C1 segment of cervical spinal cord (tissue), 14 donors: Measurements from ENCODE around the gene CPSF4L.
"Not testable (repeated sequence)": the region's sequence is repeated elsewhere in the genome, so short reads cannot be mapped to it uniquely, and the experiment has no call there.

Experiments used
- DNase-seq, 14 donors: peaks; one replicate each; lab custom pipeline; 2025; lab: John Stamatoyannopoulos, UW

CPSF4L gene, protein sequence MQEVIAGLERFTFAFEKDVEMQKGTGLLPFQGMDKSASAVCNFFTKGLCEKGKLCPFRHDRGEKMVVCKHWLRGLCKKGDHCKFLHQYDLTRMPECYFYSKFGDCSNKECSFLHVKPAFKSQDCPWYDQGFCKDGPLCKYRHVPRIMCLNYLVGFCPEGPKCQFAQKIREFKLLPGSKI

DNA sequence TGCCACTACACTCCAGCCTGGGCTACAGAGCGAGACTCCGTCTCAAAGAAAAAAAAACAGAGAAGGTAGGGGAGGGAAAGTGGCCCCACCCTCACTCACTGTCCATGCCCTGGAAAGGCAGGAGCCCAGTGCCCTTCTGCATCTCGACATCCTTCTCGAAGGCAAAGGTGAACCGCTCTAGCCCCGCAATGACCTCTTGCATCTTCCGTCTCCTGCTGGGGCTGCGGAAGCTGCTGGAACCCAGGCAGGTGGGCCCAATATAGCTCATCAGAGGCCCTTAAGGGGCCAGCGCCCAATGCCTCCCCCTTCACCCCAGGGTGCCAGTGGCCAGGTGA is at the start of gene CPSF4L:
TSS of gene CPSF4L (minus strand) at position 264 of the 335 bp plus-strand sequence. CDS start at position 202, 62 bp downstream.
- no peak for DNase-seq

DNA sequence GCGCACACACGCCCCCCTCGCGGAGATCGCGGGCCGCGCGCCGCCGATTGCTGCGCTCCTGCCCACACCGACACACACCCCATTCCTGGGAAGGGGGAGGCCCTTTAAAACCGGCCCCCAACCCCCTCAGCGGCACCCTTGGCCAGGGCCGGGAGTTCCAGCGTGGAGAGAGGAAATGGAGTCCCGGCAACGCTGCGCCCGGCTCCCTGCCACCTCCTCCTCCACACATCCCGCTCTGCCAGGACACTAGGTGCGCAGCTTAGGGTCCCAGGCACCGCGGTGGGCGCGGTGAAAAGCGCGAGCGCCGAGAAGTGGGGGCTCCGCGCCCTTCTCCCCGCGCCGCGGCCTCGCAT is 49.7 kb upstream of the CPSF4L start:
- no peak for DNase-seq

DNA sequence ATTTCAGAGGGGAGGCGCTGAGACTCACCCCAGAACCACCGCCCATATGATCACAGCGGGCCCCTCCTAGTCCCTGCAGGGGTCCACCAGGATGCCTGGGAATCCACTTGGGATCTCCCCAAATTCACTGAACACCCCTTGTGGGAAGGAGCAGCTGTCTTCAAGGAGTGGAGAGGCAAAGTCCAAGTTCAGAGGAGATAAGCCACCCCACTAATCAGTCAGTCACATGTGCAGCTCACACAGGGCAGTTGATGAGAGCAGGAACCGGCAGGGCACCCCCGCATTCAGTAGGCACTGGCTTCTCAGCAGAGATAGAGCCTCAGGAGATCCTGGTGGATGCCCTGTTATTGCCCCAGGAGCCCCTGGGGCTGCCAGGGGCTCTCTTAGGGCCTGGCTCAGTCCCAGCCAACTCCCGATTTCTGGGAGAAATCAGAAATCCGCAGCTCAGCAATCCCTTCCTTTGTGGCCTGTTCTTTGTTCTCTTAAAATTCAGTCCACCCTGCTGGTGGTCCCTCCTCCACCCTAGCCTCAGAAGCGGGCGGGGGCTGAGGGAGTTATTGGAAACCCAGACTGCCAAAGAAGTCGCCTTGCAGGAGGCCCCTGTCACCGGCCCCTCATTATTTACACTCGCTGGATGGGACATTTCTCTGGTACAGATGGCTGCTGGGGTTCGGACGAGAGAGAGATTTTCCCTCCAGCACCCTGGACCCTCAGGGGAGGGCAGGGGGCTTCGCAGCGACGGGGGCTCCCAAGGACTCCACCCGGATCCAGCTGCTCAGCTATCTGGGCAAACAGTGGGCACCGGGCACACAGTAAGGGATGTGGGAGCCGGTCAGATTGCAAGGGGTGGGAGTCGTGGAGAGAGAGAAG is 48.3 kb upstream of the CPSF4L start:
- peak in 4 of 14 donors; percentile 22 to 60 (median 40) for DNase-seq

DNA sequence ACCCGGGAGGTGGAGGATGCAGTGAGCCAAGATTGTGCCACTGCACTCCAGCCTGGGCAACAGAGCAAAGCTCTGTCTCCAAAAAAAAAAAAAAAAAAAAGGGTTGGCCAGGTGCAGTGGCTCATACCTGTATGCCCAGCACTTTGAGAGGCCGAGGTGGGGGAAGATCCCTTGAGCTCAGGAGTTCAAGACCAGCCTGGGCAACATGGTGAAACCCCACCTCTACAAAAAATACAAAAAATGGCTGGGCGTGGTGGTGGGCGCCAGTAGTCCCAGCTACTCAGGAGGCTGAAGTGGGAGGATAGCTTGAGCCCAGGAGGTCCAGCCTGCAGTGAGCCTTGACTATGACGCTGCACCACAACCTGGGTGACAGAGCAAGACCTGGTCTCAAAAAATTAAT is 47.3 kb upstream of the CPSF4L start:
- DNase-seq = not testable (repeated sequence)

DNA sequence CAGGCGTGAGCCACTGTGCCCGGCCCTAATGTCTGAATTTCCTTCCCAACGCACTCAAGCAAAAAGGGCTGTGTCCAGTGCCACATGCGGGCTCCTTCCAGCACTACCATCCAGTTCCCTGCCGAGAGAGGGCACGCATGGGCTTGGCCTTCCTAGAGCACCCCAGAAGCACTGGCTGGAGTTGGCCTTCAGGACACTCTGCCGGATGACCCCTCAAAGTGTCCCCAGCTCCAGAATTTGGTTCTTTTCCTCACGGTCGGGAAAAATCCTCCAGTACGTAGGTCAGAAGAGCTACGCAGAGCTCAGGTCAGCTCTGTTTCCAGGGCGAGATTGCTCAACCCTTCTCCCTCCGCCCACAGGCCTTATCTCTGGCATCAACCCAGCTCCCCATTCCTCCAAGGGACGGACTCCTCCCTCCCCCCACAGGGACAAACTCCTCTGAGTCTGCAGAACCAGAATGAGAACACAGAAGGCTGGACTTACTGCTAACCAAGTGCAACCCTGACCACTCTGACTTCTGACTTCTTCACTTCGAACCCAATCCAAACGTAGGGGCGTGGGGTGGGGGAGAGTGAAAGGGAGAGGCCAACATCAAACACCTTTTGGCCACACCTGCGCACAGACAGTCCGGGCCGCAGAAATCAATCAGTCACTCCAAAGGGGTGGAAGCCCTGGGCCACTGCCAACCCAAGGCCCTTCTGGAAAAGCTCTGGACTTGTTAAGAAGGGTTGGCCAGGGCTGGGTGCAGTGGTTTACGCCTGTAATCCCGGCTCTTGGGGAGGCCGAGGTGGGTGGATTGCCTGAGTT is 46.5 kb upstream of the CPSF4L start:
- DNase-seq = peak in 3 of 14 donors; percentile 7 to 51 (median 15)

DNA sequence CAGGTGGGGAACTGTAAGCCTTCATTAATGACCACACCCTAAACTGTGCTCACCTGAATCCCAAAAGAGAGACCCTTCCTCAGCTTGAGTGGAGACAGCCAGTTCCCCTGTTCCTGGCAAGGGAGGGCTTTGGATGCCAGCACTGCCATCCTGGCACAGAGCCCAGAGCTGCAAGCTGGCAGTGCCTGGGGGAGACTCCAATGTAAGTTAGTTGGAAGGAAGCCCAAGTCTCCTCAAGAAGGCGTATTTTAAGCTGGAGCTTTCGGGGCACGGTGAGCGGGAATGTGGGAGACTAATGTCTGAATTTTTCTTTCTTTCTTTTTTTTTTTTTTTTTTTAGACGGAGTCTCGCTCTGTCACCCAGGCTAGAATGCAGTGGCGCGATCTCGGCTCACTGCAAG is 45.5 kb upstream of the CPSF4L start:
- DNase-seq = peak in 9 of 14 donors; percentile 17 to 71 (median 45)

DNA sequence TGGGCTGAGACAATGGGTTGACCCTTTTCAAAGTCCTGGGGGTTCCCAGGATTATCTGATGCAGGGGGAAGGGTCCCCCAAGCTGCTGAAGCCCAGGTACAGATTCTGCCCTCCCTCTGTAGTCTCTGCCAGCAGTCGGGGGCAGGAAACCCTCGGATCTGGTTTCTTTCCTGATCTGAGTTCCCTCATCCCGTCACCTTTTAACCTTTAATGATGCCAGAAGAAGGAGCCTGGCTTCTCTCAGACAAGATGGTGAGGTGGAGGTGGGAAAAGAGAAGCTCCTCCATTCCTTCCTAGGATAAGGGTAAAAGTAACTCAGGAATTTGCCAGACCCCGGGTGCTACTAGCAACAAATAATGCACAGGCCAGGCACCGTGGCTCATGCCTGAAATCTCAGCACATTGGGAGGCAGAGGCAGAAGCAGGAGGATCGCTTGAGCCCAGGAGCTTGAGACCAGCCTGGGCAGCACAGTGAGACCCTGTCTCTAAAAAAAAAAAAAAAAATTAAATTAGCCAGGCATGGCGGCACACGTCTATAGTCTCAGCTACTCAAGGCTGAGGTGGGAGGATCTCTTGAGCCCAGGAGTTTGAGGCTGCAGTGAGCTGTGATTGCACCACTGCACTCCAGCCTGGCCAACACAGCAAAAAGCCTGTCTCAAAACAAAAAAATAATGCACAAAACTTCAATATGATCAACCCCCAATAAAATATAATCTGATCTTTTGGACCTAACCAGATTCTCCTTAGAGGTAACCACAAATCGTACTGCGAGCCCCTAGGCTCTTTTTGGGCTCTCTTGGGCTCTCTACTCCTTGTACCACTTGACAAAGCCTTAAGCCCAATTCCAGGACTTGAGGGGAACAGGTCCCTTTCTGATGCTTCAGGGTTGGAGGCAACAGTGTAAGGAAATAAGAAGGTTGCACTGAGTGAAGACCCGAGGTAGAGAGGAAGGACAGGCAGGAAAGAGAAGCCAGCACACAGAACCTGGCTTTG is 44.5 kb upstream of the CPSF4L start:
- no peak for DNase-seq

DNA sequence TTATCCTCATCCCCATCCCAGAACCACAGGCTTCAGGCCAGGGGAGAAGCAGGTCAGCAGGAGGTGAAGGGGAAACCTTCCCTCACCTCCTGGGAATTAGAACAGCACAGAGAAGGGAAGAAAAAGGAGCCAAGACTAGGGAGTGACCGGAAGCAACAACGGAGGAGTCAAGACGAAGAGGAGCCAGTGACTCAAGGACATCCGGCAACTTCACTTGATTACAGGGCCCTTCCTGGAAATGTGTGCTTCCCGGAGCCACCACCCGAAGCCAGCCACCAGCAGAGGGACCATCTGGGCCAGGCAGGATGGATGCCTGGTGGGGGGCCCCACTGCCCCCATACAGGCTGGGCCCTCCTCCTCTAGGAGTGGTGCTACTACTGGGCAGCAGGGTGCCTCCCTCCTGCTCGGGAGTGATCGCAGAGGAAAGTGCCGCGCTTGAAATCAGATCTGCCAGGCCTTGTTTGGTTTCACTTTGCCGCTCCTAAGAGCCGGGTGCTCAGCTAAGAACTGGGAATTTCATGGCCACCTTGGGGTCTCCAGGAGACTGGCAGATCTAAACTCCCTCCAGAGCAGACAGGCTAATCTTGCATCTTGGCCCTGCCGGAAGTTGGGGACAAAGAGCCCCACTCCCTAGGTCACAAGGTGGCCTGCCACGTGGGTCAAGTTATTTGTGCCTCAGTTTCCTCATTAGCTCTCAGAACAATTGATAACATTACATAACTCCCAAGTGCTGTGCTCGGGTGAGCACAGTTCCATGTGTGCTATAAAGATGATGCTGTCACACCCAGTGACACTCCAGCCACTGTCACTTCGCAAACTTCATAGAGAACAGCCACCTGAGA is 43.5 kb upstream of the CPSF4L start:
- DNase-seq = peak in 3 of 14 donors; percentile 23 to 83 (median 48)

DNA sequence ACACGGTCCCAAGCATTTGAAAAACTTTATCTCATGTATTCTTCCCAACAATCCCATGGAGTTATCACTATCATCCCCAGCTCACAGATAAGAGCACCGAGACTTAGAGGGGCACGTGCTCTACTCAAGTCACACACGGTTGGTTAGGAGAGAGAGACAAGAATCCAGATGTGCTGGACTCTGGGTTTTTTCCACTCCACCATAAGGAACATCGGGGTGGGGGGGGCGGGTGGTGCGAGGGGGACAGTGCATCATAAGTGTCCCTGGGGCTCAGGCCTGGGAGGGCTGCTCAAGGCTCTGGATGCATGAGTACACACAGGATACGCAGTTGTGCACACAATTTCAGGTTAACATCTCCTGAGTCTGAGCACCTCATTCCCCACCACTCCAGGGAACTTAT is 42.8 kb upstream of the CPSF4L start:
- DNase-seq = peak in 1 of 14 donors; percentile 18

DNA sequence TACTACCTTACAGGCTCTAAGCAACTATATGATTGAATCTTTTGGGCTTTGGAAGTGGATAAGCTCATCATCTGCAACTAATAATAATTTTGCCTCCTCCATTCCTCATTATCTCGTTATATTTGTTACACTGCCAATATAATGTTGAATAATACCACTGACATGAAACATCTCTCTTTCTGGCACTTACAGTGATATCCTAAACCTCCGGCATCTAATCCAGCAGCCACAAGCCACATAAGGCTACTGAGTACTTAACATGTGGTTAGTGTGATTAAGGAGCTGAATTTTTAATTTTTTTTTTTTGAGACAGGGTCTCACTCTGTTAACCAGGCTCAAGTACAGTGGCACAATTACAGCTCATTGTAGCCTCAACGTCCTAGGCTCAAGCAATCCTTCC is 40.5 kb upstream of the CPSF4L start:
- no peak for DNase-seq

DNA sequence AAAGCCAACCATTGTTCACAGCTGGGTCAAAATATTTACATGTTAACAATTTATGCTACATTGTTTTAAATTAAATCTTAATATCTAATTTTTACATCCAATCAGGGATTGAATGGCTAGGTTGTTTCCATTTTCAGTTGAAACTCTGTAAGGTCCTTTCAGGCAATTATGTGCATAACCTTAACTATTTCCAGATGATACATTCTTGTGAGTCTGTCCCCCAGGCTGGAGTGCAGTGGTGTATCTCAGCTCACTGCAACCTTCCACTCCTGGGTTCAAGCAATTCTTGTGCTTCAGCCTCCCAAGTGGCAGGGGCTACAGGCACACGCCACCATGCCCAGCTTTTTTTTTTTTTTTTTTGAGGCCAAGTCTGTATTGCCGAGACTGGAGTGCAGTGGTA is 39.7 kb upstream of the CPSF4L start:
- no peak for DNase-seq

DNA sequence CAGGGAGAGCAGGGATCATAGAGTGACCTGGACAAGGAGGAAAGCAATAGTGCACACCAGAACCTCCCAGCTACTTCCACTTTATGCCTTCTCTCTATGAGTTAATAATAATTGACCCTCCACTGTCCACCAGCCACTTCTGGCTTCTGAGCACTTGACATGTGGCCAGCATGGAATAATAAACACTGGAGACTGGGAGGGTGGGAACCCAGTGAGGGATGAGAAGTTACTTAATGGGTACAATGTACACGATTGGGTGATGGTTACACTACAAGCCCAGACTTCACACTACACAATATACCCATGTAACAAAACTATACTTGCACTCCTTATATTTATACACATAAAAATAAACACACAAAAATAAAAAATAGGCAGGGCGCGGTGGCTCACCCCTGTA is 38.7 kb upstream of the CPSF4L start:
- no peak for DNase-seq

DNA sequence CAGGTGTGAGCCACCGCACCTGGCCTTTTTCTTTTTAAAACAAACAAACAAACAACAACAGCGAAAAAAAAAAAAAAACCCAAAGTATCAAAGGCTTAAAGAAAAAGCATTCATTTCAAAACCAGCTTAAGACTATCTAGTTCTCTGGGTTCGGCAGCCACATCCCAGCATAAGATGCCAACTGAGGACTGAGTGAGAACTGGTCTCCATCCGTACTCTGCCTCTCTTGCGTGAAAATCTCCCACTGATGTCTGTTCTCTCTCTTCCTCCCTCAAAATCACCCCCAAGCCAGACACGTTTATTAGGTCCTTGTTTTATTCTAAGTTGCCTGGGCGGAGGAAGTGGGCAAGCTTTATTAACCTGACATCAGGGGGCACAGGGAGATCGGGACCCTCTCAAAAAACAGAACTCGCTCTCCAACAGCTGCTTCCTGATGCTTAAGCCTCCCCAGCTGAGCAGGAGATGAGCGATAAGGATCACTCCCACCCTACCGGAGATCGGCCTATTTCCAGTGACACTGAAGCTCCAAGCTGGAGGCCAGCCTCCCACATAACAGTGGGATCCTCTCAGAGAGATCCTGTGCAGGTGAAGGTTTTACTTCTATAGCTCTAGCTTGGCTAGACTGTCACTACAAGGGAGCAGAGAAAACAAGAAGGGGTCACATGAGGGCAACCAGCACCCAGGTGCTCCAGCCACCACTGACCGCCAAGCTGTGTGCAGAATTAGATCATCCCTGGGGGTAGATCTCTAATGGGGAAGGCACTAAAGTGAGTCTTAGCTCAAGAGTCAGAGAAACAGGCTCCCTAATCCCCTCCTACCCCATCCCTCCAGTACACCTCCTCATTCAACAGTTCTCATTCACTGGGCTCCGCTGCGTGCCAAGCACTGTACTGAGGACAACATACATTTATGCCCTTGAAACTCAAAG is 36.5 kb upstream of the CPSF4L start:
- DNase-seq = peak in 1 of 14 donors; percentile 8

DNA sequence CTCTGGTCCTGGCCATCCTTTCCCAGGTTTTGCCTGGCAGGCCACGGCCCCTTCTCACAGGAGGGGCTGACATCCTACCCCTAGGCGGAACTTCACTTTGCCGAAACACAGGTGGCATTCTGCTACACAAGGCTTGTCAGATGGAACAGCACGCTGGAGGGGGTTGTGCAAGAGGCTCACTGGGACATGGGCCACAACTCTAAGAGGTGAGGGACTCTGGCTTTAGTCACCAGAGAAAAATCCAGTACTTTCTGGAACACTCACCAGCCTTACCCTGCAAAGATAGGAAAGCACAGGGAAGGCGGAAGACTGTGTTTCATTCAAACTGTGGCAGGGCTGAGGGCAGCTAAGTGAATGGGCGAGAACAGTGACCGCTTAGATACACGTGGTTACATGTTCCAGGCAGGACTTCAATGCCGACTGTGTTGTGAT is 31.8 kb upstream of the CPSF4L start:
- peak in 7 of 14 donors; percentile 13 to 67 (median 21) for DNase-seq

DNA sequence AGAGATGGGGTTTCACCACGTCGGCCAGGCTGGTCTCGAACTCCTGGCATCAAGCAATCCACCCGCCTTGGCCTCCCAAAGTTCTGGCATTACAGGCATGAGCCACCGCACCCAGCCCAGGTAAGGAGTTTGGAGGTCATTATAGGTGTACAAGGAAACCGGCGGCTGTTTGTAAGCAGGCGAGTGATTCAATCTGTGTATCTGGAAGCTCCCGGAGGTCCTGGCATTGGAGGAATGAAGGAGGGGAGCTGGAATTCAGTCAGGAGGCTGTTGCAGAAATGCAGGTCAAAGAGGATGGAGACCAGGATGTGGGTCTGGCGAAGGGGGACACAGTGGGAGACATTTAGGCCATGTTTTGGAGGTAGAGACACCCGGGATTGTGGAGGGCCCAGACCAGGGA is 31.4 kb upstream of the CPSF4L start:
- DNase-seq = peak in 1 of 14 donors; percentile 31

DNA sequence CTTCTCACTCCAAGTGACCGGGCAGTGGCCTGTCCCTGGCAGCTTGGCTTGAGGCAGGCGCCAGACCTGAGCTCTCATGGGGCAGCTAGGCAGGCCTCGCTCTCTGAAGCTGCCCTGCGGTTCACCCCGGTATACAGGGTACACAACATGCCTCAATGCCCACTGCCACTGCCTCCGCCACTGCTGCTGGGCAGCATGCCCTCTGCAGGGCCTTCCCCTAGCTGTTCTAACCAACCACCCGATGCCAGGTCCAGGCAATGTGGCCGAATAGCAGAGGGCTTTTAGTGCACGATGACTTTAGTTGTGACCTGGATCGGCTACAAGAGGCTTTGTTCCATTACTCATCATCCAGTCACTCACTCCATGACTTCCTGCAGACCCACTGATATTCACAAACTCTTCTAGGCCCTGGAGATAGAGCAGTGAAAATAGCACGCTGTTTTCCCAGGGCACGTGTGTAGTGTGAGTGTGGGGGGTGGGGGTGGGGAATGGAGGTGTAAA is 30.4 kb upstream of the CPSF4L start:
- DNase-seq = peak in 8 of 14 donors; percentile 20 to 76 (median 32)

DNA sequence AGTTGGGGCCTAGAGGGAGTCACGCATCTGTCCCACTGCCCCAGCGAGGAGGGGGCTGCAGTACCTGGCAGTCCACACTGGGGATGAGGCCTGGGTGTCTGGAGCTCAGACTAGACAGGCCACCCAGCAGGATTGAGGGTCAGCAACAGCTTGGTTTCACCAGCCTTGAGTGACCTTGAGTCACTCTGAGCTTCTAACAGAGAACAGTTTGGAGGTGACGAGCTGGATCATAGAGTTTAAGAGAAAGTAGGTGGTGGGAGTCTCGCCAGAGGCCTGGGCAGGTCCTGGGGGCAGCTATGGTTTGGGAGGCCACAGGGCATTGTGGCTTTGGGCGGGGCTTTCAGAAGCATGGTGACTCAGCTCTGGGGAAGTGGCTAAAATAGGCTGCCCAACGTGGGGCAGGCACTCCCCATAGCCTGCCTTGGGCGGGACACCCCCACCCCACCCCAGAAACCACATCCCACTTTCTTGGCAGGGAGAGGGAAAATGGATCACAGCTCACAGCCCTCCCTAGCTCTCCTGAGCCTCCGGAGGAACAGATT is 29.7 kb upstream of the CPSF4L start:
- peak in 1 of 14 donors; percentile 56 for DNase-seq
